Right lobe of liver (tissue), 6 donors: Measurements from ENCODE around the gene VGF. TPM values are rescaled to one million over a fixed set of nuclear protein-coding genes. Genes with fewer than 3 reads are reported as not detected.
A peak's percentile ranks its signal among the peaks of the same experiment; 100 is the strongest.
"Not testable (repeated sequence)": the region's sequence is repeated elsewhere in the genome, so short reads cannot be mapped to it uniquely, and the experiment has no call there.

ENCODE experiments used
- ATAC-seq, 4 donors: fragments of 200-7000 bp; cut with Tn5 transposase; one replicate each; pipeline ENCODE4 v1.9.1; 2020; ENCODE audit warnings: mild to moderate bottlenecking in 4 of 4, moderate library complexity in 4 of 4
- DNase-seq, 3 donors: peaks; one replicate each; pipeline ENCODE4 v3.0.0-alpha.2; 2020
- H3K27ac ChIP-seq, 3 donors: fragments of 200-600 bp; one replicate each; pipeline ENCODE4 v1.8.0; 2022
- H3K27me3 ChIP-seq, 2 donors: fragments of 200-600 bp; one replicate each; pipeline ENCODE4 v1.8.0; 2022
- H3K36me3 ChIP-seq, 4 donors: fragments of 200-600 bp; sonication (generic) in 1 of 4; one replicate each; pipeline versions ENCODE4 v1.5.1 to v1.8.0; 2017 to 2022; ENCODE audit warnings: control low read depth in 1 of 4
- H3K4me1 ChIP-seq, 4 donors: fragments of 200-600 bp; sonication (generic) in 1 of 4; one replicate each; pipeline versions ENCODE4 v1.5.1 to v1.8.0; 2017 to 2022; ENCODE audit warnings: control low read depth in 1 of 4
- H3K4me3 ChIP-seq, 3 donors: fragments of 200-600 bp; one replicate each; pipeline ENCODE4 v1.8.0; 2022
- H3K9me3 ChIP-seq, 4 donors: fragments of 200-600 bp; sonication (generic) in 1 of 4; one replicate each; pipeline versions ENCODE4 v1.5.1 to v1.8.0; 2017 to 2022; ENCODE audit warnings: control low read depth in 1 of 4
- POLR2A ChIP-seq: fragments of 450-650 bp; IDR thresholded peaks from one replicate; pipeline ENCODE4 v1.6.1; 2017; ENCODE audit warnings: antibody characterized with exemption, mild to moderate bottlenecking
- WGBS: methylation state at CpG from one replicate; pipeline ENCODE4 v1.1.6; 2018; ENCODE audit warnings: low coverage, low lambda C conversion rate; ENCODE audit not compliant: insufficient coverage; ENCODE audit errors: missing lambda C conversion rate; 5-methylcytosine and 5-hydroxymethylcytosine counted together
- intact Hi-C, 2 donors: fragments of 100-400 bp; cut with DNase I; formaldehyde crosslinking; loops; one replicate each; pipeline versions ENCODE4 v1.11.2 to v1.14.1; 2022
- total RNA-seq, 6 experiments: library from RNA; depleted of rRNA in 2 of 6; stranded (reverse); fragments of >200 nt in 2 of 6; fragmentation: NEBNext Ultra II Directional in 3 of 6; extraction: Animal tissue kit (Norgen Biotek cat#: 25700) in 3 of 6; gene quantifications; one replicate each; pipeline versions ENCODE4 v1.1.0 to v1.2.4, GENCODE V29; 2016 to 2023
- TF ChIP-seq, protein P1 (sequence below), 4 donors: fragments of 200-600 bp in 3 of 4; fragments of 450-650 bp in 1 of 4; IDR thresholded peaks; one replicate each; pipeline versions ENCODE4 v1.5.1 to v1.8.0; 2016 to 2022; ENCODE audit warnings: antibody characterized with exemption in 4 of 4, mild to moderate bottlenecking in 2 of 4
- donor health status: DM: no; HTN: yes; CAD: no.
- donor health status: DM: no; HTN: no; CAD: no.
- donor health status: DM: no; HTN: no; CAD: no.
- donor health status: DM: no; HTN: yes; CAD: no.
- donor health status: DM: no; HTN: yes; CAD: no.

VGF gene
- total RNA-seq, 6 experiments from 2014 or later, result not detected

DNA sequence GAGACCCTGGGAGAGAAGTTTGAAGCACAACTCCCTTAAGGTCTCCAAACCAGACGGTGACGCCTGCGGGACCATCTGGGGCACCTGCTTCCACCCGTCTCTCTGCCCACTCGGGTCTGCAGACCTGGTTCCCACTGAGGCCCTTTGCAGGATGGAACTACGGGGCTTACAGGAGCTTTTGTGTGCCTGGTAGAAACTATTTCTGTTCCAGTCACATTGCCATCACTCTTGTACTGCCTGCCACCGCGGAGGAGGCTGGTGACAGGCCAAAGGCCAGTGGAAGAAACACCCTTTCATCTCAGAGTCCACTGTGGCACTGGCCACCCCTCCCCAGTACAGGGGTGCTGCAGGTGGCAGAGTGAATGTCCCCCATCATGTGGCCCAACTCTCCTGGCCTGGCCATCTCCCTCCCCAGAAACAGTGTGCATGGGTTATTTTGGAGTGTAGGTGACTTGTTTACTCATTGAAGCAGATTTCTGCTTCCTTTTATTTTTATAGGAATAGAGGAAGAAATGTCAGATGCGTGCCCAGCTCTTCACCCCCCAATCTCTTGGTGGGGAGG, 27.6 kb downstream of the VGF start:
- 57% methylated on average over 3 of the region's 9 CpGs for WGBS
- peak overlapping the region in 2 of 3 donors; percentile 44 to 47 for H3K27ac ChIP-seq
- H3K36me3 ChIP-seq, result peaks cover 0 to 17% (median 8%) of the 10 kb centered on the region in 4 donors
- H3K4me3 ChIP-seq, result no peak overlapping the region
- peak; percentile 10 to 36 (median 27) for ATAC-seq
- H3K4me1 ChIP-seq, result peaks cover 0 to 7% (median 4%) of the 10 kb centered on the region in 4 donors
- intact Hi-C loops, result loop anchor here in 1 of 2 donors (5.0 kb wide), 1 partner anchor 40 kb away; no protein-coding TSS in a partner anchor
- DNase-seq, result peak in 1 of 3 donors; percentile 46
- no peaks in the 10 kb centered on the region for H3K27me3 ChIP-seq
- TF ChIP-seq, protein P1, sequence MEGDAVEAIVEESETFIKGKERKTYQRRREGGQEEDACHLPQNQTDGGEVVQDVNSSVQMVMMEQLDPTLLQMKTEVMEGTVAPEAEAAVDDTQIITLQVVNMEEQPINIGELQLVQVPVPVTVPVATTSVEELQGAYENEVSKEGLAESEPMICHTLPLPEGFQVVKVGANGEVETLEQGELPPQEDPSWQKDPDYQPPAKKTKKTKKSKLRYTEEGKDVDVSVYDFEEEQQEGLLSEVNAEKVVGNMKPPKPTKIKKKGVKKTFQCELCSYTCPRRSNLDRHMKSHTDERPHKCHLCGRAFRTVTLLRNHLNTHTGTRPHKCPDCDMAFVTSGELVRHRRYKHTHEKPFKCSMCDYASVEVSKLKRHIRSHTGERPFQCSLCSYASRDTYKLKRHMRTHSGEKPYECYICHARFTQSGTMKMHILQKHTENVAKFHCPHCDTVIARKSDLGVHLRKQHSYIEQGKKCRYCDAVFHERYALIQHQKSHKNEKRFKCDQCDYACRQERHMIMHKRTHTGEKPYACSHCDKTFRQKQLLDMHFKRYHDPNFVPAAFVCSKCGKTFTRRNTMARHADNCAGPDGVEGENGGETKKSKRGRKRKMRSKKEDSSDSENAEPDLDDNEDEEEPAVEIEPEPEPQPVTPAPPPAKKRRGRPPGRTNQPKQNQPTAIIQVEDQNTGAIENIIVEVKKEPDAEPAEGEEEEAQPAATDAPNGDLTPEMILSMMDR (IDR thresholded peaks at IDR 0.05), result no peak
- peak; percentile 15 for TF ChIP-seq POLR2A
- H3K9me3 ChIP-seq, result no peaks in the 10 kb centered on the region

DNA sequence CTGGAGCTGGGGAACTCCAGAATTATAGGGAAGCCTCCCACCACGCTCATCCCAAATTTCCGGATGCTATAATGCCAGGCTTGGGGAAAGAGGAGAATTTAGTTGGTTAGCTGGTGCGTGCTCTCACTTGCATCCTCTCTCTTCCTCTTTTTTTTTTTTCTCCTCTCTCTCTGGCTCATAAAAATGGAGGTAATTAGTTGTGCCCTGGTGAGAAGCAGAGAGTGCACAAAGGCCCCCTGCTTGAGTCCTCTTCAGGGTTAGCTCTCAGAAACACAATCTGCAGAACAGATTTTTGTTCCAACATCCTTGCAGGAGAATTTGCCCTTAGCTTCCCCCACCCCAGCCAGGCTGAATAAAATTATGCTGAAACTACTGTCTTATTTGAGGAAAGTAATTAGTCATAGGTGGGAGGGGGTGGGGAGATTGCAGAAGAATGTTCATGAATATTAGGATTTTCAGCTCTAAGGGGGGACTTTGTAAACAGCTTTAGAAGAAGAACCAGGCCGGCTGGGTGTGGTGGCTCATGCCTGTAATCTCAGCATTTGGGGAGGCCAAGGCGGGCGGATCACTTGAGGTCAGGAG, 30.9 kb downstream of the VGF start:
- Histone ChIP-seq H3K4me1 (peaks cover 0 to 7% (median 5%) of the 10 kb centered on the region in 4 donors), H3K27ac (no peak overlapping the region), H3K36me3 (peaks cover 0 to 32% (median 12%) of the 10 kb centered on the region in 4 donors), H3K27me3 (no peaks in the 10 kb centered on the region), H3K9me3 (no peaks in the 10 kb centered on the region), H3K4me3 (no peak overlapping the region)
- ATAC-seq (no peak), DNase-seq (no peak)
- intact Hi-C loops, result no loop called here
- WGBS, result 66% methylated on average over 5 of the region's 6 CpGs
- TF ChIP-seq, protein P1 (IDR thresholded peaks at IDR 0.05), result no peak
- peak; percentile 32 for TF ChIP-seq POLR2A

DNA sequence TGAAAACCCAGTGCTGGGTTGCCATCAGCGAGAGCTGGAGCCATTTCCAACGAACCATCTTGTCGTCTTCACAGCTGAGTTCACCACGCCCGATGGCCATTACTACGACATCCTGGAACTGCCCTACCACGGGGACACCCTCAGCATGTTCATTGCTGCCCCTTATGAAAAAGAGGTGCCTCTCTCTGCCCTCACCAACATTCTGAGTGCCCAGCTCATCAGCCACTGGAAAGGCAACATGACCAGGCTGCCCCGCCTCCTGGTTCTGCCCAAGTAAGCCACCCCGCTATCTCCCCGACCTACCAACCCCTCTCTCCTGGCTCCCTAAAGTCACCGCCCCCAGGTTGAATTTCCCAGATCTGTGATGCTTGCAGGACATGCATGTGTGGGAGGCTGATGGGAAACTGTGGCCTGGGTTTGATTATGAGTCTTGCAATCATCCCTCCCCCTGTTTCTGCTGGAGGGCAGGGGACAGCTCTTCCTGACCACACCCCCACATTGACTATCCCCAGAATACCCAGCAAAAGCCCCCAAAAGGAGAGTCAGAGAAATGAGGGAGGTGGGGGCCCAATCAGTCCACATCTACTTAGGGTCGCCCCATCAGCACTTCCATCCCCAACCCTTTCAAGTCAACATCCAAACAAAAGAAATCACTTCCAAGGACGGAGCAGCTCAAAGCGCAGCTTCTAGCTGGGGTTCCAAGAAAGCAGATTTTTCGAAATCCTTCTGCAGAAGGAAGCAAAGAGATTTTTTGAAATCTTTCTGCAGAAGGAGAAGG, 31.6 kb downstream of the VGF start:
- WGBS, result 57% methylated on average over 4 of the region's 15 CpGs
- no peaks in the 10 kb centered on the region for H3K9me3 ChIP-seq
- no peaks in the 10 kb centered on the region for H3K27me3 ChIP-seq
- TF ChIP-seq, protein P1 (IDR thresholded peaks at IDR 0.05), result no peak
- peak; percentile 23 for TF ChIP-seq POLR2A
- H3K27ac ChIP-seq, result no peak overlapping the region
- H3K4me1 ChIP-seq, result peaks cover 0 to 7% (median 5%) of the 10 kb centered on the region in 4 donors
- ATAC-seq (no peak), DNase-seq (no peak)
- H3K4me3 ChIP-seq, result no peak overlapping the region
- intact Hi-C loops, result no loop called here
- H3K36me3 ChIP-seq, result peaks cover 0 to 32% (median 12%) of the 10 kb centered on the region in 4 donors

DNA sequence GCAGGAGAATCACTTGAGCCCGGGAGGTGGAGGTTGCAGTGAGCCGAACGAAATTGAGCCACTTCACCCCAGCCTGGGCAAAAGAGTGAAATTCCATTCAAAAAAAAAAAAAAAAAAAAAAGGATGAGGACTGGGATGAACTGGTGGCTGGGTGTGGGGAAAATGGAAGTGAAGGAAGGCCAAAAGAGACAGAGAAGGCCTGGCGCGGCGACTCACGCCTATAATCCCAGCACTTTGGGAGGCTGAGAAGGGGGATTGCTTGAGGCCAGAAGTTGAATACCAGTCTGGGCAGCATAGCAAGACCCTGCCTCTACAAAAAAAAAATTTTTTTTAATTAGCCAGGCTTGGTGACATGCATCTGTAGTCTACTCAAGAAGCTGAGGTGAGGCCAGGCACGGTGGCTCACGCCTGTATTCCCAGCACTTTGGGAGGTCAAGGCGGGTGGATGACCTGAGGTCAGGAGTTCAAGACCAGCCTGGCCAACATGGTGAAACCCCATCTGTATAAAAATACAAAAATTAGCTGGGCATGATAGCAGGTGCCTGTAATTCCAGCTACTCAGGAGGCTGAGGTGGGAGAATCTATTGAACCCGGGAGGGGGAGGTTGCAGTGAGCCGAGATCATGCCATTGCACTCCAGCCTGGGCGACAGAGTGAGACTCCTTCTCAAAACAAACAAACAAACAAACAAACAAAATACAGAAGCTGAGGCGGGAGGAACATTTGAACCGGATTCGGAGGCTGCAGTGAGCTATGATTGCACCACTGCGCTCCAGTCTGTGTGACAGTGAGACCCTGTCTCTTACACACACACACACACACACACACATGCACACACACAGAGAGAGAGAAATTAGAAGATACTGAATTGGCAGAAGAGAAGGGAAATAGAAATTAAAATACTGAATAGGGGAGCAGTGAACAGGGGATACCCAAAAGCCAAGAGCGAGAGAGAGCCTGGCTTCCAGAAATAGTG, 32.5 kb downstream of the VGF start:
- 76% methylated on average over 17 of the region's 18 CpGs for WGBS

More for the DNA sequence above, 32.5 kb downstream of the VGF start:
- H3K27me3 ChIP-seq, H3K4me1 ChIP-seq, ATAC-seq, H3K4me3 ChIP-seq, intact Hi-C loops, H3K27ac ChIP-seq, DNase-seq, H3K9me3 ChIP-seq: not testable (repeated sequence)
- peak; percentile 41 for TF ChIP-seq POLR2A
- peaks cover 0 to 32% (median 12%) of the 10 kb centered on the region in 4 donors for H3K36me3 ChIP-seq
